ENCODE results near the gene ARHGAP45. TPM values are rescaled to one million over a fixed set of nuclear protein-coding genes. Genes with fewer than 3 reads are reported as not detected.
A peak's percentile ranks its signal among the peaks of the same experiment; 100 is the strongest.
"Not testable (repeated sequence)": the region's sequence is repeated elsewhere in the genome, so short reads cannot be mapped to it uniquely, and the experiment has no call there.

Gene ARHGAP45
- total RNA-seq, 2 donors from 2014 or later: 13.2 to 23.4 TPM

- TF ChIP-seq POLR2A (IDR thresholded peaks at IDR 0.05): no peak
- TF ChIP-seq, protein P1, sequence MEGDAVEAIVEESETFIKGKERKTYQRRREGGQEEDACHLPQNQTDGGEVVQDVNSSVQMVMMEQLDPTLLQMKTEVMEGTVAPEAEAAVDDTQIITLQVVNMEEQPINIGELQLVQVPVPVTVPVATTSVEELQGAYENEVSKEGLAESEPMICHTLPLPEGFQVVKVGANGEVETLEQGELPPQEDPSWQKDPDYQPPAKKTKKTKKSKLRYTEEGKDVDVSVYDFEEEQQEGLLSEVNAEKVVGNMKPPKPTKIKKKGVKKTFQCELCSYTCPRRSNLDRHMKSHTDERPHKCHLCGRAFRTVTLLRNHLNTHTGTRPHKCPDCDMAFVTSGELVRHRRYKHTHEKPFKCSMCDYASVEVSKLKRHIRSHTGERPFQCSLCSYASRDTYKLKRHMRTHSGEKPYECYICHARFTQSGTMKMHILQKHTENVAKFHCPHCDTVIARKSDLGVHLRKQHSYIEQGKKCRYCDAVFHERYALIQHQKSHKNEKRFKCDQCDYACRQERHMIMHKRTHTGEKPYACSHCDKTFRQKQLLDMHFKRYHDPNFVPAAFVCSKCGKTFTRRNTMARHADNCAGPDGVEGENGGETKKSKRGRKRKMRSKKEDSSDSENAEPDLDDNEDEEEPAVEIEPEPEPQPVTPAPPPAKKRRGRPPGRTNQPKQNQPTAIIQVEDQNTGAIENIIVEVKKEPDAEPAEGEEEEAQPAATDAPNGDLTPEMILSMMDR (IDR thresholded peaks at IDR 0.05): no peak
- no peak overlapping the region for H3K4me3 ChIP-seq
- peak overlapping the region in 2 of 4 donors; percentile 53 to 75 for H3K27ac ChIP-seq
Measured at GRCh38 chr19:1112268-1113029, 45.5 kb downstream of the ARHGAP45 start.

GRCh38 chr19:1113030-1113985 is 46.3 kb downstream of the ARHGAP45 start:
- TF ChIP-seq, protein P1 (IDR thresholded peaks at IDR 0.05): peak; percentile 81 to 93 (median 88)
- no peak for TF ChIP-seq POLR2A (IDR thresholded peaks at IDR 0.05)
- Histone ChIP-seq H3K36me3 (replicated peaks in 1 of 2; ENCODE audit: insufficient read depth in 1 of 2, low read depth in 2 of 2) (peaks cover 5 to 25% of the 10 kb centered on the region in 2 donors), H3K27me3 (no peaks in the 10 kb centered on the region), H3K9me3 (no peaks in the 10 kb centered on the region), H3K4me1 (peaks cover 19% of the 10 kb centered on the region), H3K4me3 (no peak overlapping the region), H3K27ac (peak overlapping the region; percentile 2 to 75 (median 58))
- 5 to 23% methylated on average over 4 to 44 of the region's 44 CpGs for WGBS, 2 donors
- peak; percentile 95 to 99 (median 98) for DNase-seq
- peak; percentile 93 for ATAC-seq
- intact Hi-C loops (cut with DNase I): loop anchor here (5.0 kb wide), 1 partner anchor 79 kb away; no protein-coding TSS in a partner anchor

More at GRCh38 chr19:1112268-1113029, 45.5 kb downstream of the ARHGAP45 start:
- intact Hi-C loops (cut with DNase I): loop anchor here (5.0 kb wide), 1 partner anchor 80 kb away; no protein-coding TSS in a partner anchor
- peak in 3 of 4 donors; percentile 45 to 51 (median 45) for DNase-seq
- peaks cover 4 to 21% of the 10 kb centered on the region in 2 donors for H3K36me3 ChIP-seq (replicated peaks in 1 of 2; ENCODE audit: insufficient read depth in 1 of 2, low read depth in 2 of 2)
- peak; percentile 7 for ATAC-seq
- peaks cover 19% of the 10 kb centered on the region for H3K4me1 ChIP-seq
- no peaks in the 10 kb centered on the region for H3K9me3 ChIP-seq
- no peaks in the 10 kb centered on the region for H3K27me3 ChIP-seq
- WGBS, 2 donors: 63 to 82% methylated on average over 25 to 51 of the region's 71 CpGs

GRCh38 chr19:1113986-1114483 is 47.1 kb downstream of the ARHGAP45 start:
- TF ChIP-seq, protein P1 (IDR thresholded peaks at IDR 0.05): no peak
- no peak for TF ChIP-seq POLR2A (IDR thresholded peaks at IDR 0.05)
- intact Hi-C loops (cut with DNase I): loop anchor here (5.0 kb wide), 1 partner anchor 78 kb away; no protein-coding TSS in a partner anchor
- H3K4me1 ChIP-seq: peaks cover 19% of the 10 kb centered on the region
- H3K36me3 ChIP-seq (replicated peaks in 1 of 2; ENCODE audit: insufficient read depth in 1 of 2, low read depth in 2 of 2): peaks cover 8 to 26% of the 10 kb centered on the region in 2 donors
- 89 to 100% methylated on average over 2 to 24 of the region's 25 CpGs for WGBS, 2 donors
- ATAC-seq (no peak), DNase-seq (no peak)
- H3K27ac ChIP-seq: peak overlapping the region in 3 of 4 donors; percentile 53 to 75 (median 64)
- H3K9me3 ChIP-seq: no peaks in the 10 kb centered on the region
- H3K27me3 ChIP-seq: no peaks in the 10 kb centered on the region
- H3K4me3 ChIP-seq: no peak overlapping the region

DNA sequence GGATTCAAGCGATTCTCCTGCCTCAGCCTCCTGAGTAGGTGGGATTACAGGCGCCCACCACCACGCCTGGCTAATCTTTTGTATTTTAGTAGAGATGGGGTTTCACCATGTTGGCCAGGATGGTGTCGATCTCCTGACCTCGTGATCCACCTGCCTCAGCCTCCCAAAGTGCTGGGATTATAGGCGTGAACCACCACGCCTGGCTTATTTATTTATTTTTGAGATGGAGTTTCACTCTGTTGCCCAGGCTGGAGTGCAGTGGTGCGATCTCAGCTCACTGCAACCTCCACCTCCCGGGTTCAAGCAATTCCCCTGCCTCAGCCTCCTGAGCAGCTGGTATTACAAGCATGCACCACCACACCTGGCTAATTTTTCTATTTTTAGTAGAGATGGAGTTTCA is 47.8 kb downstream of the ARHGAP45 start:
- 91 to 95% methylated on average over 7 to 9 of the region's 9 CpGs for WGBS, 2 donors
- H3K4me3 ChIP-seq, DNase-seq, H3K9me3 ChIP-seq, H3K27me3 ChIP-seq, ATAC-seq, H3K27ac ChIP-seq: not testable (repeated sequence)
- intact Hi-C loops (cut with DNase I): loop anchor here (5.0 kb wide), 1 partner anchor 78 kb away; no protein-coding TSS in a partner anchor
- peaks cover 8 to 31% of the 10 kb centered on the region in 2 donors for H3K36me3 ChIP-seq (replicated peaks in 1 of 2; ENCODE audit: insufficient read depth in 1 of 2, low read depth in 2 of 2)
- peaks cover 19% of the 10 kb centered on the region for H3K4me1 ChIP-seq

Measured in body of pancreas (tissue), 4 donors.